Skin of body (tissue), 2 donors: Measurements from ENCODE around the gene TLE1. TPM values are rescaled to one million over a fixed set of nuclear protein-coding genes. Genes with fewer than 3 reads are reported as not detected.
A peak's percentile ranks its signal among the peaks of the same experiment; 100 is the strongest.

Experiments used
- DNase-seq: peaks from one replicate; lab custom pipeline; 2025; lab: John Stamatoyannopoulos, UW
- total RNA-seq: library from RNA; depleted of rRNA; stranded (reverse); fragments of >200 nt; gene quantifications from one replicate; pipeline ENCODE4 v1.2.3, GENCODE V29; 2014

TLE1 gene
- total RNA-seq, 1 donor from 2014 or later: 36.6 TPM

DNA sequence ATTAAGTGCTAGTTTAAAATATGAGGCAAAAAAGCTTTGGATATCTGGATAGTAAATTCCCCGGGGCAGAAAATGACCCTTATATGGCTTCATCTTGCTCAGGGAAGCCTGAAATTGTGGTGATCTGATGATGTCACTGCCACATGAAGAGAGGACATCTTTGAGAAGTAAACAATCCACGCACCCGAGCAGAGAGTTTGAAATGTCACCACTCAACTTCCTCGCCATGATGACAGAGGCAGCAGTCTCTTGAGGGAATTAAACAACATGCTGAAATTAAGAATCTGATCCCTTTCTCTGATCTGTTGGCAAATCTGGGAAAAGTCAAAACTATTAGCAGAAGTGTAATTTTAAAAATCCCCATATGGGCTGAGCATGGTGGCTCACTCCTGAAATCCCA, 110.0 kb downstream of the TLE1 start:
- DNase-seq: peak; percentile 24

- DNase-seq: no peak
Measured at GRCh38 chr9:81578606-81579005, 110.7 kb downstream of the TLE1 start.

DNA sequence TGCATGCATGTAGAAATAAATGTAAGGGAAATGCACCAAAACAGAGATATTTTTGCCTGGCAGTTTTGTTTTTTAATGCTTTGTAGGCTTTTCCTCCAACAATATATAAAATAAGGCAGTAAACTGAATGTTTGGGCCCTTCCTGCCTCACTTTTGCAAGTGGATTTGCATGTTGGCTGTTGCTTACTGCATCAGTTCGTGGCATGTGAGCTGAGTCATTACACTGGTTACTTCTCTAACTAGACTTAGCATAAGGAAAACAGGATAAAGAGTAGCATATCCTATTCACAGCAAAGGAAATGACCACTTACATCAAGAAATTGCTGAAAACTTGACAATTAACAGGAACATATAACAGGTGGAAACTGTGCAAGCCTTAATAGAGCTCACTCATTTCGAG, 113.4 kb downstream of the TLE1 start:
- DNase-seq: no peak

DNA sequence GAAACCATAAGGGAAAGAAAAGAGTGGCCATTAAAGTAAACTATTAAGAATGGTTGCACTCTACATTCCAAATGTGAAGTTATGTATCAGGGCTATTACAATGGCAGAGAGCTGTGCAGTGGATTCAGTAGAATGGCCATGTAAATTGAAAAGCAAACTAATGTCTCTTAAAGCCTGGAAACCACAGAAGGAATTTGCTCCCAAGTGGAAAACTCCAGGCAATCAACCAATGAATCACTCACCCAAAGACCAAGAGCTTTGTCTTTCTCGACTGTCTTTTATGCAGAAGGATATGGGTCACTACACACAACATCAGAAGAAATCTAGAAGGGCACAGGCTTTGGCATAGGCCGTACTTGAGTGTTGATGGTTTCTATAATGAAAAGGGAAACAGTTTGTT, 114.9 kb downstream of the TLE1 start:
- no peak for DNase-seq

DNA sequence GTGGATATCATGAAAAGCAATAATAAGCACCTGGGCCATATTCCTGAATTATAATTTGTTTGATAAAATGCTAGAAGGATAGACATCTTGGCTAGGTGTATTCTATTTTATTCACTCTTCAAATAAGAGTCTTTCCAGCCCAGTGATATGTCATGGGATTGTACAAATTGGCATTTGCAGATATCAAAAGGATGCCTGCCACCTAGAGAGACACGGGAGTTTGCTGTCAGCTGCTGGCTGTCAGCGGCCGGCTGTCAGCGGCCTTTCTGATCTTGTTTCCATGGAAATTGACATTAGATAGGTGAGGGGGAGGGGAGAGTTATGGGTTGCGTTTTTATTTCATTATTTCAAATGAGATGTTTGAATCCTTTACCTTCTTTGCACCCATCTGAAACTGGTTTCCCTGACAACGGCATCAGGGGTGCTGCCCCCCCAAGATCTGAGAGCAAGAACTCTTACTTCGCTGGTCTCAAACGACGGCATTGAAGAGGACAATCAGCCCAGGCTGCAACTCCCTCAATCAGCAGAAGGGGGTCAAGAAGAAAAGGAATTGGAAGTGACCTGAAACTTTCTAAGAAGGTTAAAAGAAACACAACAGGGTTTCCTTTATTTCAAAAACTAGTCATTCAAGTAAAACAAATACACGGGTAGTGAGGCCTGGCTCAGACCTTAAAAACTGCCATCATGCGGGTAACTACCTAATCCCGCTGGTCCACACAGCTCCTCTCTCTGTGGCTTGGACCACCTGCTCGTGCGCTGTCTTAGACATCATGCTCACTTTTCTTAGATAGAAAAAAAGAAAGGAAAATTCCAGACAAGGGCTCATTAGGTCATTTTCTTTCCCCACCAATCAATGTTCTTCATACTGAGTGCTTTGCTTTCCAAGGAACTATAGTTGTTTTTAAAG, 115.7 kb downstream of the TLE1 start:
- no peak for DNase-seq

GRCh38 chr9:81570083-81570482, 119.3 kb downstream of the TLE1 start:
- no peak for DNase-seq

DNA sequence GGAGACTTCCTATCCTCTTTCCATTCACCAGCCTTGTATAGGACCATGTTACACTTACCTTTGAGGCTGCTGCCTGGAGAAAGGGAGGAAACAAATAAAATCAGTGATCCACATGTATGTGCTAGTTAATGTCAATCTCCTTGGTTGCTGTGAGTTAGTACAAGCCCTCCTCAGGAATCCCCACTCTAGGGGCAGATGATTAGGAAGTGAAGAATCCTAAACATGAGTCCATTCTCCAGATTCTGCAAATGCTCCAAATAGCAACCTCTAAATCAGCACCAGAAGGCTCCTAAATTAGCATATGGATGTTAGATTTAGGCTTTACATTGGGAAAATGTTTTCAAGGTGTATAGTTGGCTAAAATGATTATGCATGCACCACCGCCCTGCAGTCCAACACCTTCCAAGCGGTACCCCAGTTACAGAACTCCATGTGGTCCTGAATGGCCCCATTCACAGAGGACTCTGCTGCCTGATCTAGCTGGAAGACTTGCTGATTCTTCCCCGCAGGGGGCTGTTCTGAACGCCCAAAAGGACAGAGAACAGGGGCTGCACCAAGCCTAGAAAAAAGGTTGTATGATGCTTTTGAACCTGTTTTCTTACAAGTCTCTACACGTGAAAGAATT, 123.2 kb downstream of the TLE1 start:
- DNase-seq: no peak

DNA sequence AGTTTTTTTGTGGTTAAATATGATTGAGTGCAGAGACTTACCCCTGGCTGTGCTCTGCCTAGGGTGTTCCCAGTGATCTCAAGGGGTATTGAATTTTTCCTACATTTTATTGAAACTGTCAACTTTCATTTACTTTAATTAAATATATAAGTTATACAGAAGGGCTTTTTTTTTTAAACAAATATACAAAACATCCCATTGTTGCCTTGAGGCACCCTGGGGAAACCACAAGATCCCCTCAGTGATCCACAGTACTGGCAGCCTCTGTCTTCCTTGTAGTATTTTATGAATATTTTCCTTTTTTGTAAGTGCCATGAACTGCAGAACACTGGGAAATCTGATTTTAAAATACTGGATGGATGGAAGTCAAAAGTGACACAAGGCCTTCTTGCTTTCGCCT, 123.7 kb downstream of the TLE1 start:
- no peak for DNase-seq

- no peak for DNase-seq
Measured at GRCh38 chr9:81565144-81565543, 124.2 kb downstream of the TLE1 start.

- DNase-seq: no peak
Measured at GRCh38 chr9:81564632-81565031, 124.7 kb downstream of the TLE1 start.

- no peak for DNase-seq
Measured at GRCh38 chr9:81563739-81564138, 125.6 kb downstream of the TLE1 start.

DNA sequence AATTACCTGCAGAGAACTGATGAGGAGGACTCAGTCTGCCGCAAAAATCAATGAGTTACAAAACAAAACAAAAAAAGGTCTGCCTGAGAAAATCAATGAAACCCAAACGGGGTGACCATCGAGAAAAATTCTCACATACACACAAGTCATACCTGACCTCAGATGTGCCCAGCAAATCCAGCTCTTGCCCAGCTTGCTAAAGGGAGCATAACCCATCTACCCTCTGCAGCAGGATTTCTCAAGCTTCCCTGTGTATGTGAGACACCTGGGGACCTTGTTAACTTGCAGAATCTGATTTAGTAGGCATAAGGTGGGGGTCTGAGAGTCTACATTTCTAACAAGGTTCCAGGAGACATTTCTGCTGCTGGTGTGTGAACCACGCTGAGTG, 126.3 kb downstream of the TLE1 start:
- no peak for DNase-seq

DNA sequence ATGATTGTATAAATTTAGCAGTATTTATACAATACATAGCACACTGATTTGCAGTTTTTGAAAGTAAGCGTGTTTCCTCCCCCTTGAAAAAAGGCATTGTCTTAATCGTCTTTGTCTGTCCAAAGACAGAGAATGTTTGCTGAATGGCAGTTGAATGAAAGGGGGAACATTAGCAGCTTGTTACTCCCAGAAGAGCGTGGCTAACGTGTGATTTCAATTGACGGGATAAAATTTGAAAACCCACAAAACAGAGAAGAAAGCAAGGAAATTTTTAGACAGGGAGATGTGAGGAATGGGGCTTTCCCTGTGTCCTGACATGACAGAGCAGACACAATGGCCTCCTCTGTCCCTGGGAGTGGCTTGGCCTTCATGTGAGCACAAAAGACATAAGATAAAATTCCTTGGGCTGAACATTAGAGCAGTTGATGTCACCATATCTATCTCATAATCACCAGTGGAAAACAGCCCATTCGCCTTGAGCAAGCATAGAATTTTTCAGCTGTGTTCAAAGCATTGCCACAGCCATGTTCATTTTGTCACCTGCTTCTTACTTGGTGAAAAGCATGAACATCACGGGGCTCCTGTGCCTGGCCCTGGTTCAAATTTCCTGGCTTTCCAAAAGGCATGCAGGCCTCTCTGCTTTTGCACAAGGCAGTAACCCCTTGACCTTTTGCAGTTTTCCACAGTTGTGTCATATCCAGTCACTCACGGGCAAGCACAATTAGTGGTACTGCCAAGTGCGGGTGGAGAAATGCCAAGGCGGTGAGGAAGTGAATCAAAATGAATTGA, 126.9 kb downstream of the TLE1 start:
- peak; percentile 36 for DNase-seq

GRCh38 chr9:81560851-81561732, 128.3 kb downstream of the TLE1 start:
- DNase-seq: no peak

GRCh38 chr9:81559709-81560108, 129.6 kb downstream of the TLE1 start:
- peak; percentile 37 for DNase-seq

DNA sequence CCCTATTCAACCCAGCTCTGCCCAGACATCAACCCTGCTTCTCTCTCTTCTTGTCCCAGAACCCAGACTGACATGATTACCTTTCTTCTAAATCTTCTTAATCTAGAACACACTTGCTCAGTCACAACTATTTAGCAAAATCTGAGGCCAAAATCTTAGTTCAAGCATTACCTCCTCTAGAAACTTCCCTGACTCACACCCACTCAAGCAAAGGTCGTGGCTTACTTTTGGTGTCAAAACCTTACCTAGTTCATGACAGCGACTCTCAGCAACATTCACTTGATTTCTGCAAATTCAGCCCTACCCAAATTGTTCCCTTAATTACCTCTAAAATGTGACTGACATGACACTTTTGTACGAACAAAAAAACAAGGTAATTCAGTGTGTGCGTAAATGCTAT, 130.2 kb downstream of the TLE1 start:
- no peak for DNase-seq

- DNase-seq: peak; percentile 96
Measured at GRCh38 chr9:81558091-81558830, 131.1 kb downstream of the TLE1 start.

- DNase-seq: peak; percentile 88
Measured at GRCh38 chr9:81557452-81558090, 131.8 kb downstream of the TLE1 start.

GRCh38 chr9:81556923-81557322, 132.4 kb downstream of the TLE1 start:
- DNase-seq: no peak

GRCh38 chr9:81552581-81552991, 136.8 kb downstream of the TLE1 start:
- DNase-seq: peak; percentile 75
